ENCODE measurements around the gene USP37. TPM values are rescaled to one million over a fixed set of nuclear protein-coding genes. Genes with fewer than 3 reads are reported as not detected.

USP37 gene

DNA sequence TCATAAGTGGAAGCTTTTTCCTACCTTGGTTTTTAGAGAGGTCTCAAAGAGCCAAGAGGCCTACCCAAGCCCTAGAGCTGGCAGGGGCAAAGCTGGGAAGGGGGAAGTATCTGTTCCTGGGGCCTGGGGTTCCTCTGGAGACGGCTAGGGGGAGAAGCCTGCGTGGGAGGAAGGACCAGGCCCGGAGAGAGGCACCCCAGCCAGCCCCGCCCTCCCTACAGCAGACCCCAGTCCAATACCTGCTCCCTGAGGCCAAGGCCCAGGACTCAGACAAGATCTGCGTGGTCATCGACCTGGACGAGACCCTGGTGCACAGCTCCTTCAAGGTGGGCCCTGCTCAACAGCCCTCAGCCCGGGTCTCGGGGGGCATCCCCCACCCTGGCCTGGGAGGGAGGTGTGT, 166.3 kb downstream of the USP37 start:
- H3K23ac ChIP-seq (ENCODE audit: low read depth, low read length, poor library complexity): no peak overlapping the region
- H2AK5ac ChIP-seq (ENCODE audit: low read depth, low read length): no peak overlapping the region
- H4K91ac ChIP-seq (ENCODE audit: low read depth, low read length, poor library complexity): no peak overlapping the region
- H2BK15ac ChIP-seq (ENCODE audit: low read length): no peak overlapping the region
- H3K4me3 ChIP-seq (ENCODE audit: low read length in 2 of 2): no peak overlapping the region
- no peaks in the 10 kb centered on the region for H3K9me3 ChIP-seq (replicated peaks in 1 of 2; ENCODE audit: control insufficient read depth in 2 of 2, insufficient read depth in 1 of 2, low read depth in 1 of 2, low read length in 2 of 2)
- H3K79me1 ChIP-seq (ENCODE audit: low read depth, low read length): peaks cover 6% of the 10 kb centered on the region
- H3K4ac ChIP-seq (ENCODE audit: low read length): no peak overlapping the region
- no peak overlapping the region for H4K8ac ChIP-seq (ENCODE audit: low read depth, low read length)
- H3K4me2 ChIP-seq (ENCODE audit: insufficient read depth, low read length, poor library complexity, severe bottlenecking): no peak overlapping the region
- no peak overlapping the region for H2BK120ac ChIP-seq (ENCODE audit: low read depth, low read length)
- H3K36me3 ChIP-seq (replicated peaks in 1 of 2; ENCODE audit: control insufficient read depth in 2 of 2, insufficient read depth in 2 of 2, low read length in 2 of 2): peaks cover 21 to 41% of the 10 kb centered on the region in 2 donors
- H2AFZ ChIP-seq (ENCODE audit: low read length): no peak overlapping the region
- no peak overlapping the region for H2BK5ac ChIP-seq (ENCODE audit: low read length)
- no peak for DNase-seq (ENCODE audit: low spot score)
- H3K27ac ChIP-seq (replicated peaks; ENCODE audit: low read length): no peak overlapping the region
- H3K4me1 ChIP-seq (ENCODE audit: control insufficient read depth in 2 of 2, insufficient read depth in 1 of 2, low read depth in 1 of 2, low read length in 2 of 2): peaks cover 31 to 36% of the 10 kb centered on the region in 2 donors
- H2BK12ac ChIP-seq (ENCODE audit: low read length): no peak overlapping the region
- H3K27me3 ChIP-seq (ENCODE audit: control insufficient read depth in 3 of 3, insufficient read depth in 3 of 3, low read depth in 1 of 3, low read length in 3 of 3): peaks cover 19 to 25% (median 24%) of the 10 kb centered on the region in 3 experiments
- no peak overlapping the region for H3K9ac ChIP-seq (ENCODE audit: low read depth, low read length, poor library complexity)
- H3K14ac ChIP-seq (ENCODE audit: low read length): no peak overlapping the region
- no CpG with 5 or more reads among the region's 9 CpGs for WGBS, 2 donors (ENCODE audit: extremely low coverage in 2 of 2, insufficient read length in 2 of 2, insufficient replicate concordance in 1 of 2)
- H3K18ac ChIP-seq (ENCODE audit: low read length): no peak overlapping the region

DNA sequence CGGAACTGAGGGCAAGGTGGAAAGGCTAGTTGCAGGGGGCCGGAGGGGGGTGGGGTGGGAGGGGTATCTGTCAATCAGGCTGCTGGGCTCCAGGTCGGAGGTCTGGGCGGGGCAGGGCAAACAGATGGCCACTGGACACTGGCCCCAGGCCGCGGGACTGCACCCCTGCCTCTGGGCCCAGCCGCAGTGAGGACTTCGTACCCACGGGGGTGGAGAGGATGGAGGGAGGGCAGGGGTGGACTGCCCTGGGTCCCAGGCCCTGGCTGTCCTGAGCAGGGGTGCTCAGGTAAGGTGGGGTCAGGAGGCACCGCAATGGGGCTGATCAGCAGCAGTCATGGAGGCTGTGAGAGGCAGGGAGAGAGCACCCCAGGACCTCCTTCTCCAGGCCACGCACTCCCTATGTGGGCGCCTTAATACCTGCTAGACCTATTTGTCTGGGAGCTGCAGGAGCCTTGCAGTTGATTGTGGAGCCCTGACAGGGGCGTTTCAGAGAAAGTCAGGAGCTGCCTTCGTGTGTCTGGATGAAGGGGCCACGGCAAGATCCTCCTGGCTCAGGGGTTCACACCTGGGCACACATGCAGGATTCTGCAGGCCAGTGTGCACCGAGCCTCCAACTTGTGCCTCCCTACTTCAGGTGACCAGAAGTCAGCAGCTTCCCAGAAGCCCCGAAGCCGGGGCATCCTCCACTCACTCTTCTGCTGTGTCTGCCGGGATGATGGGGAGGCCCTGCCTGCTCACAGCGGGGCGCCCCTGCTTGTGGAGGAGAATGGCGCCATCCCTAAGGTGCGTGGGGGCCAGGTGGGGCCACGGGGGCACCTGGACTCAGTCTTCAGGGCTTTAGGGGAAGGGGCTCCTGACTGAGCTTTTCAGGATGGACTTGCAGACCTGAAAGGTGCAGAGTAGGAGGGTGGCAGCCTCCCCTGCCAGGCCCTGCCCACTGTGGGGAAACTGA, 166.9 kb downstream of the USP37 start:
- Histone ChIP-seq H3K23ac (ENCODE audit: low read depth, low read length, poor library complexity) (peak overlapping the region; percentile 89), H2AFZ (ENCODE audit: low read length) (peak overlapping the region; percentile 85), H2BK15ac (ENCODE audit: low read length) (peak overlapping the region; percentile 62), H2BK5ac (ENCODE audit: low read length) (no peak overlapping the region), H3K4me3 (ENCODE audit: low read length in 2 of 2) (peak overlapping the region; percentile 91 to 92), H4K8ac (ENCODE audit: low read depth, low read length) (no peak overlapping the region), H2AK5ac (ENCODE audit: low read depth, low read length) (peak overlapping the region; percentile 97), H2BK12ac (ENCODE audit: low read length) (no peak overlapping the region), H3K4me1 (ENCODE audit: control insufficient read depth in 2 of 2, insufficient read depth in 1 of 2, low read depth in 1 of 2, low read length in 2 of 2) (peaks cover 35 to 41% of the 10 kb centered on the region in 2 donors), H3K27me3 (ENCODE audit: control insufficient read depth in 3 of 3, insufficient read depth in 3 of 3, low read depth in 1 of 3, low read length in 3 of 3) (peaks cover 22 to 31% (median 30%) of the 10 kb centered on the region in 3 experiments), H4K91ac (ENCODE audit: low read depth, low read length, poor library complexity) (no peak overlapping the region), H3K9me3 (replicated peaks in 1 of 2; ENCODE audit: control insufficient read depth in 2 of 2, insufficient read depth in 1 of 2, low read depth in 1 of 2, low read length in 2 of 2) (no peaks in the 10 kb centered on the region), H3K9ac (ENCODE audit: low read depth, low read length, poor library complexity) (peak overlapping the region; percentile 96), H3K27ac (replicated peaks; ENCODE audit: low read length) (no peak overlapping the region), H3K14ac (ENCODE audit: low read length) (no peak overlapping the region), H3K4ac (ENCODE audit: low read length) (peak overlapping the region; percentile 66), H3K18ac (ENCODE audit: low read length) (peak overlapping the region; percentile 66), H3K36me3 (replicated peaks in 1 of 2; ENCODE audit: control insufficient read depth in 2 of 2, insufficient read depth in 2 of 2, low read length in 2 of 2) (peaks cover 21 to 41% of the 10 kb centered on the region in 2 donors), H3K4me2 (ENCODE audit: insufficient read depth, low read length, poor library complexity, severe bottlenecking) (peak overlapping the region; percentile 93), H3K79me1 (ENCODE audit: low read depth, low read length) (peaks cover 6% of the 10 kb centered on the region), H2BK120ac (ENCODE audit: low read depth, low read length) (no peak overlapping the region)
- WGBS, 2 donors (ENCODE audit: extremely low coverage in 2 of 2, insufficient read length in 2 of 2, insufficient replicate concordance in 1 of 2): no CpG with 5 or more reads among the region's 24 CpGs
- no peak for DNase-seq (ENCODE audit: low spot score)

Small RNAs within 50 kb of the gene (small RNA-seq; reads per million reads assigned to genes)
- 4,980 reads per million, percentile 100 among the genes with 10 or more reads in this experiment for gene MIR26B (ENCODE audit: insufficient read depth)
- not detected for gene RNU6-136P (ENCODE audit: insufficient read depth)

Measured in neuronal stem cell (in vitro differentiated cells).